ENCODE data around the gene NEUROG1.
A peak's percentile ranks its signal among the peaks of the same experiment; 100 is the strongest.
"Not testable (repeated sequence)": the region's sequence is repeated elsewhere in the genome, so short reads cannot be mapped to it uniquely, and the experiment has no call there.

The NEUROG1 gene

DNA sequence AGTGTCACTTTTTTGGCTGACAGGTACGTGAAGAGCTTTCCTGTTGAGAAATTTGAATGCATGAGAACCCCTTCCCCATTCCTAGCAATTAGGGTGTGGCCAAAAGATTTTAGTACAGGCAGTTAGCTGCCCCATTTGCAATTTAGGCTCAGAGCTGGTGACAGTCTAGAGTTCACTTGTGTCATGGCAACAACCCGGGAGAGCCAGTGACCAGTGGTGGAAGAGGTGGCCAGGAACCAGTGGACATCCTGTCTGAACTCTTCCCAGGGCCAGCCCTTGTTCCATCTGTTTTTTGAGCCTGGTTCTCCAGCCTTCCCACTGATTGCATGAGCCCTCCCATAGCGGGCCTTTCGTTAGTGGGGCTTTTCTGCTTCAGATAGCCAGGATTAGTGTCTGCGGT lies 2.5 kb upstream of the NEUROG1 start:
- no peak for DNase-seq

DNA sequence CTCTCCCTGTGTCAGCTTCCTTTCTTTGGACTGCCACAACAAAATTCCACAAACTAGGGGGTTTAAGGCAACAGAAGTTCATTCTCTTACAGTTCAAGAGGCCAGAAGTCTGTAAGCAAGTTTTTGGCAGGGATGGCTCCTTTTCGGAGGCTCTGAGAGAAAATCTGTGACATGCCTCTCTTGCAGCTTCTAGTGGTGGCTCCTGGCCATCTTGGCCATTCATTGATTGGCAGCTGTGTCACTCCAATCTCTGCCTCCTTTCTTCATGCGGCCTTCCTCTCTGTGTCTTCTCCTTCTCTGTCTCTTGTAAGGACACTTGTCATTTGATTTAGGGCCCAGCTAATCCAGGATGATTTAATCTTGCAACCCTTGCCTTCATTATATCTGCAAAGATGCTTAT lies 2.0 kb upstream of the NEUROG1 start:
- DNase-seq, result no peak

- DNase-seq, result no peak
Observed at GRCh38 chr5:135537271-135537670, 1.5 kb upstream of the NEUROG1 start.

DNA sequence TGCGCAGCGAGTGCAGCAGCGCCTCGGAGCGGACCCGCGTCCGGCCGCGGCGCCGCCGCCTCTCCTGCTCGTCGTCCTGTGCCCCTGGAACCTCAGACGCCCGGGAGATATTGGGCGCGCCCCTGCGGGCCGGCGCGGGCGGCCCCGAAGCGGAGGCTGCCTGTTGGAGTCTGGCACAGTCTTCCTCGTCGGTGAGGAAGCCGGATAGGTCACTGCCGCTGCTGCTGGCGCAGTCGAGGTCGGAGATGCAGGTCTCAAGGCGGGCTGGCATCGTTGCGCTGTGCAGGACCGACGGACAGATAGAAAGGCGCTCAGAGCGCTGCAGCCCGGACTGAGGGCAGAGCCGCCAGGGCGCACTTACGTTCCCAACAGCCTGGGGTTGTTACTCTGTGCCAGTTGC lies 344 bp downstream of the NEUROG1 start:
- no peak for DNase-seq

DNA sequence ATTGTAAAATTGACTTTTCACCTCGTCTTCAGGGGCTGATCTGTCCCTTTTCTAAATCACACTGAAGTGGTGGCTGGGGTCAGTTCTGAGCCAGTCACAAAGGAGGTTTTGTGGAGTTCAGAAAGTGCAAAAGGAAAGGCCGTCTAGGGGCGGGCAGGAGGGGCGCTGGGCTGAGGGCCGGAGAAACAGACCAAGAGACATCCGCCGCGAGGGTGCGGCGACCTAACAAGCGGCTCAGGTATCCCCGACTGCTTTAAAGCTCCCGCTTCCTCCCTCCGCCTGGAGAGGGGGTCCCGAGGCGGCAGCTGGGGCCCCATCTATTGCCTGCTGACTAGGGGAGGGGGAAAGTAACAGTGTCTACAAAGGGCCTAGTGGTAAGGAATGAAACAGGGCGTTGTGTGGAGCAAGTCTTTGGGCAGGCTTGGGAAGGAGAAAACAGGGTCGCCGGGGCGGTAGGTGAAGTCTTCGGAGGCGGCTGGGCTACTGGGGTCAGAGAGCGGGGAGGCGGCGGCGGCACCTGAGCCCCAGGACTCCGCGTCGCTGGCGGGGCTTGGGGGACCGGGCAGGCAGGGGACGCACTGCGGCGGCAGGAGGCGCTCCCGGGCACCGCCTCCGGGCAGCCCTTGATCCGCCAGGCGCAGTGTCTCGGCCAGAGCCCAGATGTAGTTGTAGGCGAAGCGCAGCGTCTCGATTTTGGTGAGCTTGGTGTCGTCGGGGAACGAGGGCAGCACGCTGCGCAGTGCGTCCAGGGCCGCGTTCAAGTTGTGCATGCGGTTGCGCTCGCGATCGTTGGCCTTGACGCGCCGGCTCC lies 950 bp downstream of the NEUROG1 start:
- DNase-seq, result no peak

DNA sequence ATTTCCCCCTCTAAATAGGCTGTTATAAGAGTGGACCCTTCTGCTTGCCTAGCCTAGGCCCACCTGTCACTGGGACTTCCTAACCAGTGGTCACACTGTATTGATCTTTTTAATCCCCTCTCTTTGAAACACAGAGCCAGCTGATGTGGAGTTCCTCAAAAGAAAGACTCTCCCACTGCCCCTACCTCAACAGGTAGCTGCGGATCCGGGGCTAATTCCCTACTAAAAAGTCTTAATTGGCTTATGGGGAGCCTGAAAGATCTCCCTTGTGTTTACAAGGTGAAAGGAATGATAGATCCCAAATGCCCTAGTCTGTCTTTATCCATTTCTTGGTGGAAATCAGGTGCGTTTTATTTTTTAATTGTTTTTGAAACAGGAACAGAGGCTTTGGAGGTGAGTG lies 2.0 kb downstream of the NEUROG1 start:
- no peak for DNase-seq

DNA sequence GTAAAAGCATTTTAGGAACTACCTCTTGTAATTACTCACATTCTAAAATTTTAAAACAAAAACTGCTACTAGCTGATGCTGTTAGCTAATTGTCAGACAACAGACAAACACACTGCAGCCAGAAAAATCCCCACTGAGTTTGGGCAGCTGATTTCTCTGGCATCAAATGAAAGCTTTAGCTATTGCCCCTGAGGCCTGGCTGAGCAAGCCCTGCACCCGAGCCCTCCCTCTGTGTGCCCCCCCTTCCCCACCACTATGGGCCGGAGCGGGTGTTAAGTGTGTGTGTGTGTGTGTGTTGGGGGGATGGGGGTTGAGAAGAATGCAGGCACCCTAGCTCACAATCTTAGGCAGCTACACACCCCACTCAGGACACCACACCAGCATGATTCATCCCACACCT lies 2.4 kb downstream of the NEUROG1 start:
- DNase-seq, result peak in 5 of 58 donors; percentile 3 to 36 (median 9)

GRCh38 chr5:135529576-135529975 lies 6.2 kb downstream of the NEUROG1 start:
- DNase-seq, result not testable (repeated sequence)

GRCh38 chr5:135526924-135527323 lies 8.8 kb downstream of the NEUROG1 start:
- no peak for DNase-seq

GRCh38 chr5:135521964-135522363 lies 13.8 kb downstream of the NEUROG1 start:
- DNase-seq, result no peak

DNA sequence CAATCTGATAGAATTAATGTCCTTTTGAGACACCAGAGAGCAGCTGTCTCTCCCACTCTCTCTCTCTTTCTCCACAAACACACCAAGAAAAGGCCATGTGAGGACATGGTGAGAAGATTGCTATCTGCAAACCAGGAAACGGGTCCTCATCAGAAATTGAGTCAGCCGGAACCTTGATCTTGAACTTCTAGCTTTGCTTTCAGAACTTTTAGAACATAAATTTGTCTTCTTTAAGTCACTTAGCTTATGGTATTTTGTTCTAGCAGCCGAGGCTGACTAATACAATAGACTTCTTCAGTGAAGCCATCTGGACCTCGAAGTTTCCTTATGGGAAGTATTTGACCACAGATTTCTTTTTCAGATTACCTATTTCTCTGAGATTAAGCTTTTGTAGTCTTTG lies 18.1 kb downstream of the NEUROG1 start:
- DNase-seq, result no peak

DNA sequence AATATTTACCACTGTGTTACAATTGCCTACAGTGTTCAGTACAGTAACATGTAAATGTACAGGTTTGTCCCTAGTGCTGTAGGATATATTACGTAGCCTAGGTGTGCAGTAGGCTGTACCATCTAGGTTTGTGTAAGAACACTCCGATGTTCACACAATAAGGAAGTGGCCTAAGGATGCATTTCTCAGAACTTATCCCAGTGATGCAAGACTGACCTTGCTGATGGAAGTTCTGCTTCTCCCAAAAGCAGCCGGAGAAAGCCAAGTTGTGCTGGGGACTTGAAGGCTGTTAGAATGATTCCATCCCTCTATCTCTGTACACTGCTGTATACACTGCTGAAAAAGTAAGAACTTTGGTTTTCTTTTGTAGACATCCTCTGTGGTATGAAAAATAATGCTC lies 21.6 kb downstream of the NEUROG1 start:
- DNase-seq, result no peak

GRCh38 chr5:135511761-135512575 lies 23.8 kb downstream of the NEUROG1 start:
- DNase-seq, result no peak

DNA sequence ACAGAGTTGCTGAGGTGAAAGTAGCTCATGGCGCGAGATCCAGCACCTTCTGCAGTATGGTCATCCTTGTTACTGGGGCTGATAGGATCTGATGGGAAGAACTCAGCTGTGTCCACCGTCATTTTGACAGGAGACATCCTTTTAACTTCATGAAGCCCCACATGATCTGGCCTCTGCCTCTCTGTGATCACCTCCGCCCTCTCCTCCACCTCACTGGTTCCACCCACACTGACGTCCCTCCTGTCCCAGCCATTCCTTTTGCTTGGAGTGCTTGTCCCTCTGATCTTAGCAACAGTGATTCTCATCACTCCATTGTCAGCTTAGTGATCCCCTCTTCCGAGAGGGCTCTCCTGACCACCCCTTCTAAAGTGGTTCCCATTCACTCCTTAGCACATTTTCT lies 25.8 kb downstream of the NEUROG1 start:
- no peak for DNase-seq

DNA sequence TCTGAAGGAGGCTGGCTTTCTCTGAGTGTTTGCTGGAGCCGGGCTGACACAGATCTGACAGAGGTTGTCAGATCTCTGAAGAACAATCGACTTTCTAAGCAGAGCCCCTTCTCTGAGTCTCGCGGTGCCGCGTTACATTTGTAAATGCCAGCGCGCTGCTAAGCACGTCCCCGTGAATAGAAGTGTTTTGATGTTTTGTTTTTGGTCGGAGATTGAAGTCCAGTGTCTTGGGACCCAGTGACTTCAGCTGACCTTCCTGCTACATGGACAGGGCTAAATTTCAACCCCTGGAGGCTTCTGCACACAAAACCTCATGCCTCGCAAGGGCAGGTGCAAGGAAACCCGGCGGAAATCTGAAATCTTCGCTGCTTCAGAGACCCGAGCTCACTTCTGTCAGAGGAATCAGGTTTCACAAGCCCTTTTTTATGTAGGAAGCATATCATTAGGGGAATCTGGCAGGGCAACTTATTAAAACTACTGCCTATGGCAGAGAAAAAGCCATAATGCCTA lies 27.2 kb downstream of the NEUROG1 start:
- DNase-seq, result no peak

- DNase-seq, result no peak
Observed at GRCh38 chr5:135505973-135506372, 29.8 kb downstream of the NEUROG1 start.

DNA sequence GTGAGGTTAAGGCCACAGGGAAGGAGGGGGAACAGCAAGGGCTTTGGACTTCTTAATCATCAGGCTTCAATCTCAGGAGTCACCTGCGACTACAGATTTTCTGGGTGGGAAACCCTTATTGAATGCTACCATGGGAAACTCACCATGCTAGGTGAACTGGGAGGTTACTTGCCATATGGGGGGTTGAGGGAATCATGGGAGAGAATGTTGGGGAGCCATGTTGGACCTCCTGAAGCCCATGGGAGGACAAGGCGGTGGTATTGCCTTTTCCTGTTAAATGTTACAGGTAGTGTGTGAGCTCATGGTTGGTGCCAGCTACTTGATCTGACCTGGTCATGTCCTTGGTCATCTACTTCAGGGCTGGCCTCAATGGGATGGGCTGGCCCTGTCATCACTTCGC lies 31.4 kb downstream of the NEUROG1 start:
- no peak for DNase-seq

DNA sequence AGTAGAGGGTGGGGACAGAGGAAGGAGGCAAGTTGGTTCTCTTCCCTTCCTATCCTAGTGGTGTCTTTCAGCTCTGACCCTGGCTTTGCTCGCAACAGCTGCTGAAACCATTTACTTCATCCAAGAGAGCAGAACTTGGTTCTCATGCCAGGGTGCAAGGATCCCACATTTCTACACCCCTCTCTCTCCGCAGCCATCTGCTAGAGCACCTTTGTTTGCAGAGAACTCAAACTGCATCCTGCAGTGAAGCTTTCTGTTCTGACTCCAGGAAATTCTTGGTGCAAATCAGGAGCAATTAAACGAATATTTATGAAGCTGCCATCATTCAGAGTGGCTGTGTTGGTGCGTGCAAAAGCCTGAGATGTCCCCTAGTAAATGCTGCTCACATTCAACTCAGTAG lies 31.9 kb downstream of the NEUROG1 start:
- no peak for DNase-seq

DNA sequence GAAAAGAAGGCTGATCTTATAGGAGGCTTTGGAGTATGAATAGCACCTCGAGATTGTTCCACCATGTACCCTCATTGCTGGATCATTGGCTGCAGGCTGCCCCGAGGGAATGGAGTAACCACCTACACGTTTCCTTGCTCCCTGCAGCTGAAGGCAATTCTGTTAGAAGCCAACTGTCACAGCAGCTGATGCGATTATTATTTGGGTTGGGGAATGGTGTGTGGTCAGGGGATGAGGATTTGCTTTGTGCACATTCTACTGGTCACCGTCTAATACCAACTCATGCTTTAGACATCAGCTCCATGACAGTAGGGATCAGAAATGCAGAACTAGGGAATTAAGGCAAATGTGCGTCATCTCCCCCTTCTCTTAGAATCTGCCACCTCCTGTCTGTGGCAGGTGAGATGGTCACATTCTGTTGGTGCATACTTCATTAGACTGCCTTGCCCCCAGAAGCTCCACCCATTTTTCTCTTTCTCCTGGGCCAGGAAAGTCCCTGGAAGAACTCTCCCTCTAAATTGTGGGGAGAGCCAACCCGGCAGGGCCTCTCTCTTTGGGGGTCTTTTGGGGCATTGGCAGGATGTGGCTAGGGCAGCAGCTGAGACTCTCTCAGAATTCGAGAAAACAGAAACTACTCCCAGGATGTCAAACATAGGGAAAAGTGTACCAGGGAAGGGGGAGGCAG lies 32.8 kb downstream of the NEUROG1 start:
- no peak for DNase-seq

- DNase-seq, result no peak
Observed at GRCh38 chr5:135501965-135502364, 33.8 kb downstream of the NEUROG1 start.

GRCh38 chr5:135498637-135498995 lies 37.1 kb downstream of the NEUROG1 start:
- no peak for DNase-seq

All from anterior cingulate cortex (tissue), 58 donors.